GM23248 (cell line): Measurements from ENCODE around the gene RBMS3.

Experiments
- EZH2 ChIP-seq: fragments of 200-600 bp; sonication (generic); IDR thresholded peaks from 2 replicates; pipeline ENCODE4 v1.6.1; 2018; ENCODE audit warnings: antibody characterized with exemption, mild to moderate bottlenecking; ENCODE audit not compliant: insufficient read depth, poor library complexity, severe bottlenecking
- EZH2phosphoT487 ChIP-seq: fragments of 200-600 bp; sonication (generic); IDR thresholded peaks from 2 replicates; pipeline ENCODE4 v1.6.1; 2018; ENCODE audit warnings: antibody characterized with exemption, moderate library complexity, mild to moderate bottlenecking, low read depth; ENCODE audit not compliant: insufficient read depth

GRCh38 chr3:29609328-29609811, 328.5 kb downstream of the RBMS3 start:
- TF ChIP-seq EZH2 (no peak), EZH2phosphoT487 (no peak)
